Nephron (organoid): ENCODE measurements around the gene SORT1.

Experiments
- H3K27ac Mint-ChIP-seq, 3 experiments: 2 replicates each; pipeline ENCODE4 v1.8.0; 2020; ENCODE audit warnings: mixed read lengths in 3 of 3, mild to moderate bottlenecking in 2 of 3, moderate library complexity in 1 of 3
- H3K27me3 Mint-ChIP-seq: 2 replicates; pipeline ENCODE4 v1.8.0; 2021; ENCODE audit warnings: low read depth, mild to moderate bottlenecking, moderate library complexity, mixed read lengths
- H3K36me3 Mint-ChIP-seq: 2 replicates; pipeline ENCODE4 v1.8.0; 2020; ENCODE audit warnings: low read depth, mixed read lengths
- H3K4me1 Mint-ChIP-seq: 2 replicates; pipeline ENCODE4 v1.8.0; 2020; ENCODE audit warnings: mixed read lengths
- H3K4me3 Mint-ChIP-seq, 3 experiments: 2 replicates each; pipeline ENCODE4 v1.8.0; 2020; ENCODE audit warnings: mild to moderate bottlenecking in 3 of 3, mixed read lengths in 3 of 3, moderate library complexity in 2 of 3
- H3K9me3 Mint-ChIP-seq: 2 replicates; pipeline ENCODE4 v1.8.0; 2020; ENCODE audit warnings: mixed read lengths
- CTCF ChIP-seq, 3 experiments: fragments of 200-600 bp; sonication (generic); IDR thresholded peaks; one replicate each; pipeline ENCODE4 v1.5.0; 2021; ENCODE audit warnings: antibody characterized with exemption in 3 of 3; ENCODE audit not compliant: unreplicated experiment in 3 of 3

SORT1 gene

GRCh38 chr1:109327285-109327684 is 70.4 kb downstream of the SORT1 start:
- peaks cover 21% of the 10 kb centered on the region for H3K9me3 Mint-ChIP-seq
- no peak overlapping the region for H3K27ac Mint-ChIP-seq
- no peaks in the 10 kb centered on the region for H3K27me3 Mint-ChIP-seq
- H3K36me3 Mint-ChIP-seq = peaks cover 44% of the 10 kb centered on the region
- no peak for TF ChIP-seq CTCF (IDR thresholded peaks at IDR 0.05; ENCODE audit: unreplicated experiment in 3 of 3)
- H3K4me1 Mint-ChIP-seq = no peaks in the 10 kb centered on the region
- no peak overlapping the region for H3K4me3 Mint-ChIP-seq

GRCh38 chr1:109322974-109323373 is 74.7 kb downstream of the SORT1 start:
- no peak for TF ChIP-seq CTCF (IDR thresholded peaks at IDR 0.05; ENCODE audit: unreplicated experiment in 3 of 3)
- no peak overlapping the region for H3K27ac Mint-ChIP-seq
- H3K36me3 Mint-ChIP-seq = peaks cover 41% of the 10 kb centered on the region
- no peaks in the 10 kb centered on the region for H3K27me3 Mint-ChIP-seq
- H3K4me3 Mint-ChIP-seq = no peak overlapping the region
- no peaks in the 10 kb centered on the region for H3K9me3 Mint-ChIP-seq
- H3K4me1 Mint-ChIP-seq = no peaks in the 10 kb centered on the region

GRCh38 chr1:109319114-109319513 is 78.6 kb downstream of the SORT1 start:
- no peaks in the 10 kb centered on the region for H3K27me3 Mint-ChIP-seq
- no peaks in the 10 kb centered on the region for H3K9me3 Mint-ChIP-seq
- no peak overlapping the region for H3K4me3 Mint-ChIP-seq
- H3K27ac Mint-ChIP-seq = no peak overlapping the region
- peaks cover 45% of the 10 kb centered on the region for H3K36me3 Mint-ChIP-seq
- TF ChIP-seq CTCF (IDR thresholded peaks at IDR 0.05; ENCODE audit: unreplicated experiment in 3 of 3) = no peak
- H3K4me1 Mint-ChIP-seq = no peaks in the 10 kb centered on the region

GRCh38 chr1:109316506-109316905 is 81.2 kb downstream of the SORT1 start:
- Mint-ChIP-seq H3K27me3 (no peaks in the 10 kb centered on the region), H3K9me3 (no peaks in the 10 kb centered on the region)
- no peak for TF ChIP-seq CTCF (IDR thresholded peaks at IDR 0.05; ENCODE audit: unreplicated experiment in 3 of 3)

GRCh38 chr1:109315288-109315687 is 82.4 kb downstream of the SORT1 start:
- no peak overlapping the region for H3K4me3 Mint-ChIP-seq
- H3K36me3 Mint-ChIP-seq = peaks cover 38% of the 10 kb centered on the region
- H3K9me3 Mint-ChIP-seq = no peaks in the 10 kb centered on the region
- peaks cover 6% of the 10 kb centered on the region for H3K4me1 Mint-ChIP-seq
- TF ChIP-seq CTCF (IDR thresholded peaks at IDR 0.05; ENCODE audit: unreplicated experiment in 3 of 3) = no peak
- no peak overlapping the region for H3K27ac Mint-ChIP-seq
- no peaks in the 10 kb centered on the region for H3K27me3 Mint-ChIP-seq

More at GRCh38 chr1:109316506-109316905, 81.2 kb downstream of the SORT1 start:
- Mint-ChIP-seq H3K27ac (no peak overlapping the region), H3K36me3 (peaks cover 48% of the 10 kb centered on the region), H3K4me3 (no peak overlapping the region), H3K4me1 (peaks cover 6% of the 10 kb centered on the region)

GRCh38 chr1:109314795-109315194 is 82.9 kb downstream of the SORT1 start:
- H3K27ac Mint-ChIP-seq = no peak overlapping the region
- no peaks in the 10 kb centered on the region for H3K9me3 Mint-ChIP-seq
- no peaks in the 10 kb centered on the region for H3K27me3 Mint-ChIP-seq
- peaks cover 7% of the 10 kb centered on the region for H3K4me1 Mint-ChIP-seq
- peaks cover 34% of the 10 kb centered on the region for H3K36me3 Mint-ChIP-seq
- TF ChIP-seq CTCF (IDR thresholded peaks at IDR 0.05; ENCODE audit: unreplicated experiment in 3 of 3) = no peak
- H3K4me3 Mint-ChIP-seq = no peak overlapping the region
